NCI-H146 (cell line): Measurements from ENCODE around the gene EVPL.
"Not testable (repeated sequence)": the region's sequence is repeated elsewhere in the genome, so short reads cannot be mapped to it uniquely, and the experiment has no call there.

Experiments used
- DNase-seq: peaks from one replicate; lab custom pipeline; 2025; lab: John Stamatoyannopoulos, UW

EVPL gene

DNA sequence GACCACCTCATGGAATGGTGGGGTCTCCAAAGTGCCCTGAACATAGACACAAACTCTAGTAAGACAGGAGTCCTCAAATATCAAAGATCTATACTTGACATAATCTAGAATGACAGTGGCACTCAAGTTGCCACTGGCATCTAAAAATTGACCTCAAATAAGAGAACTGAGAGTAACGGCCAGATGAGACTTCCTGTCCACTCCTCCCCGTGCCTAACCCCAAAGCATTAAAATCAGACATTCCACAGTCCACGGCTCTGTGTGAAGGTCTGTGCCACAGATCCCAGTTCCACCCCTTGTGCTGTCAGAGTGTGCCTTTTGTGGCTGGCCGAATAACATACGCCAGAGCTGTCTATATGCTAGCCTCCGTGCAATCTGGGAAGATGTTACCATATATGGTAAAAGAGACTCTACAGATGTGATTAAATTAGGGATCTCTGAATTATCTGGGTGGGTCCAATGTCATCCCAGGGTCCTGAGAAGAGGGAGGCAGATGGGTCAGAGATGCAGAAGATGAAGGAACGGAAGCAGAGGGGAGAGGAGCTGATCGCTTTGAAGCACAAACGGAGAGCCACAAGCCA lies 21.0 kb upstream of the EVPL start:
- DNase-seq, result no peak

DNA sequence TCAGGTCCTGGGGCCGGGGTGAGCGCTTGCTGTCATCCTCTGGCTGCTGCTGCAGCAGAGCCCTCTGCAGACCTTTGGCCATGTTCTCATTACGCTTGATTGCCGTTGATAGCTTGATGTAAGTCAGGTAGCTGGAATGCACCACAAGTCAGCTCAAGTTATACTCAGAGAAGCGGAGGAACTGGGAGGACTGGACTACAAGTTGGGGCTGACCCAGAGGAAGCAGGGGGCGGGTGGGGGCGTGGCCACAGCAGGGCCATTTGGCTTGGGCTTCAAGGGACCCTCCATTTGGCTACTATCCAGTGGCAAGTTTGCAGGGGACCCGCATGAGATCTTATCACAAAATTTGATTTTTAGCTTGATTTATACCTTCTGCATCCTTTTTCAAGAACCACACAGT lies 19.0 kb upstream of the EVPL start:
- no peak for DNase-seq

DNA sequence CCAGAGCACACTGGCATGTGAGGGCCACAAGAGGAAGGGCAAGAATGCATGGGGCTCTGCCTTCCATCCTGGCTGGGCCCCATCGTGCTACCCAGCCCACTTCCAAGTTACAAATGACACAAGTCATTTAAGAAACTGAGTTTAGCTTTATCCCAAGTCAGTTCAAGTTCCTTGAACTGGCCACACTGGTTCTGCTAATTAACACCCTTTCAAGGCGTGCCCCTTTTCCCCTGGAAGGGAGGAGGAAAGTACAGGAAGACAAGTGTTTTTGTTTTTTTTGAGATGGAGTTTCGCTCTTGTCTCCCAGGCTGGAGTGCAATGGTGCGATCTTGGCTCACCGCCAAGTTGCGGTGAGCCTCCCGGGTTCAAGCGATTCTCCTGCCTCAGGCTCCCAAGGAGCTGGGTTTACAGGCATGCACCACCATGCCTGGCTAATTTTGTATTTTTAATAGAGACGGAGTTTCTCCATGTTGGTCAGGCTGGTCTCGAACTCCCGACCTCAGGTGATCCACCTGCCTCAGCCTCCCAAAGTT lies 17.4 kb upstream of the EVPL start:
- DNase-seq, result not testable (repeated sequence)

- not testable (repeated sequence) for DNase-seq
These were observed 15.8 kb upstream of the EVPL start for GRCh38 chr17:76042868-76043267.

DNA sequence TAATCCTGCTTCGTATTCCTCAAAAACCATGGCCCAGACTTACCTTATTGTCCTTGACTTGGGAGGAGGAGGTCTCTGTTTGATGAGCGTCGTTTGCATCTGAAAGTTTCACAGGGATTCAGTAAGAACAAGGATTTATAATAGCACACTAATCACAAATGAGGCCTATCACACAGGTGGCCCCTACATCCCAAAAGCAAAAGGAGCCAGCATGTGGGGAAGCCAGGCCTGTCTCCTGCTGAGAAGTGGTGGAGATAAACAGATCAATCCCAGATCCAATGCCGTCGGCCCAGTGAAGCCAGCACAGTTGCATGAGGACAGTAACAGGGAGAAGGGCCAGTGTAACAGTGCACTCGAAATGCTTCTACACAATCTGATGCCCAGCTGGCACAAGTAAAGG lies 13.3 kb upstream of the EVPL start:
- no peak for DNase-seq

DNA sequence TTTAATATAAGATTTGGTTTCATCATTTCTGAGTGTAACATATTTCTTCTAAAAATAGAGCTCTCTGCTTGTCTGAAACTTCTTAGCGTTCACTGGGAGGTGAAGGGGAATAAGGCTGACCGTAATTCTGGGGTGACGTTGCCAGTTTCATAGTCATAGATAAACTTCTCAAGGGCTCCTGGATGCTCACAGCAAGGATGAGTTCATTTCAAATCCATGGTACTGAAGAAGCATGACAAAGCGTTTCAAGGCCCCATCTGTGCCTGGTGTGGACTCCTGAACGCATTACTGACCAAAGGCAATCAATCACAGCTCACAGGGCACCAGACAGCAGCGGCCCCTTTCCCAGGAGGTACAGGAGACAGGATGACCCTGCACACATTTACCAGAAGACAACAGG lies 12.0 kb upstream of the EVPL start:
- no peak for DNase-seq

- no peak for DNase-seq
These were observed 10.9 kb upstream of the EVPL start for GRCh38 chr17:76038050-76038449.

GRCh38 chr17:76036497-76037261 lies 9.6 kb upstream of the EVPL start:
- DNase-seq, result no peak

DNA sequence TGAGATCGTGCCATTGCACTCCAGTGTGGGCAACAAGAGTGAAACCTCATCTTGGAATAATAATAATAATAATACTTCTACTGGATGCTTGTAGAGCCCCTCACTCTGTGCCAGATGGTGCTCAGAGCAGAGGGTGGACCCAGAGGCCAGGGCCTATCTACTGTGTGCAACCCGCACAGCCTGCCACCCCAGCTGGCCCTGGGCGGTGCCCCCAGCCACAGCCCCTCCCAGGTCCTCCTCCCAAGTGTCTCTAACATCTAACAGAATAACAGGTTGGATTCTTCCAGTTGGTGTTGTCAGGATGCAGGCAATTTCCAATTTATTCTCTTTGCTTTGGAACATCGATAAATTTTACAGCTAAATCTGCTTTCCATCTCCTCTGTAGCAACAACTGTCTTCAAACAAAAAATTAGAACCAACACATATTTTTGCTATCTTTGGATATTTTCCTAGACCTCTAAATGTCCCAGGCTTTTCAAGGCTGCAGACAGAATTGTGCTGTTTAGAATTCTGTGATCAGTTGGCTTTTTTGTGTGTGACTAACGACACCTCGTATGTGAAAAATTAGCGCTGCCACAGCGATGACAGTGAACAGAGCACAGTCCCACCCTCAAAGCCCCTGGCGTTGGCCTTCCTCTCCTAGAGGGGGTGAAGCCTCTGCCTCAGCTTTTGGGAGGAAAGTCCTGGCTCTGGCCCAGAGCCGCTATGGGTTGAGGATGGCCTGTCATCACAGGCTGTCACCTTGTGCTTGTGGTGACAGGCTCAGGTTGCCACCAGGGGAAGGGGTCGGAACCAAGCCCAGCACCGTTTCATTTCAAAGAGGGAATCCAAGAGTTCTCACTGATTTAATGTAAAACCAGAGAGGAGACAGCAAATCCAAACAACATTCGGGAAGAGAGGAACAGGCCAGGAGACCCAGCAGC lies 7.6 kb upstream of the EVPL start:
- no peak for DNase-seq

DNA sequence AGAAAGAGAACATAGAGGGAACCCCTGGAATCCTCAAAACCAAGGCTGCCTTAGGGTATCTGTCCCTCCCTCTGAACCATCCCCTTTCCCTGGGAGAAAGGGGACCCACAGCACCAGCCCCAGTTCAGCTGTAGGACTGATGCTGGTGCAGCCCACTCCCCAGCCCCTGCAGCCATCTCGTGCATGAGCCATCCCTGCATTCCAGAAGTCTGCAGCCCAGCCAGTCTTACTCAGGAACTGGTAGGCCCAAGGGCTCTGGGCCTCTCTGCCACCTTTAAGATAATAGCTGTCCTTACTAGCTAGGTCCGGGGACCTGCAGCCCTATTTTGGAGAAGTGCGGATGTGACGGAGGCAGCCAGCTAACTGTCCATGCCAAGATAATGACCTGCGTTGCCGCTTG lies 6.0 kb upstream of the EVPL start:
- no peak for DNase-seq

GRCh38 chr17:76032780-76033108 lies 5.6 kb upstream of the EVPL start:
- no peak for DNase-seq

- peak; percentile 83 for DNase-seq
These were observed 5.1 kb upstream of the EVPL start for GRCh38 chr17:76032073-76032779.

DNA sequence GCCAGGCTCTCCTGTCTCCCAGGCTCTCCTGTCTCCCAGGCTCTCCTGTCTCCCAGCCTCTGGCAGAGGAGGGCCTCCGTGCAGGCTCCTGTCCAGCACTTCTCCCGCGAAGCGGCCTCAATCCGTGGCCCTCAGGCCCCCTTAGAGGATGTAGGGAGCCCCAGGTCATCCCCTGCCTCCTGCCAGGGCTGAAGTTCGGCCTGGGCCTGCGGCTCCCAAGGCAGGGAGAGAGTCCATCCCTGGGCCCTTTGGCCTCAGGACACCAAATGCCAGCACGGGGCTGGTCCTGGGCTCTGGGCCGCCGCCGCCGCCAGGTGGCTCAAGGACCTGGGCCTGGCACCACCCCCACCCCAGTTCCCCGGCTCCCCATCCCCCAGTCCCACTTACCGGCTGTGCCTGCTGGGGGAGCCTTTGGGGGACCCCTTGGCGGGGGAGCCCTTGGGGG lies 370 bp downstream of the EVPL start:
- no peak for DNase-seq

GRCh38 chr17:76025294-76025693 lies 1.8 kb downstream of the EVPL start:
- DNase-seq, result no peak

- no peak for DNase-seq
These were observed 2.8 kb downstream of the EVPL start for GRCh38 chr17:76024353-76024752.

DNA sequence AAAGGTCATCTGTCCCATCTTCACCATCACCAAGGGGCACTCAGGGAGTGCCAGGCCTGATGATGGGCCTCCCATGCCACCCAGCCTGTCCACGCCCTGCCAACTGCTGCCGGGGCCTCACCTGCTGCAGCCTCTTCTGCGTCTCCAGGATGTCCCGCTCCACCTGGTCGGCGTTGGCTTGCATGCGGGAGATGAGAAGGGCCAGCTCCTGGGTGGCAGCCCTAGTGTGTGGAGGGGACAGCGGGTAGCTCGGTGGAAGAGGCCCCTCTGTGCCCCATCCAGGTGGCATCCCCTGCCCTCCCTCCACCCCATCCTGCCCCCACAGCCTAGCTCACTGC lies 3.2 kb downstream of the EVPL start:
- DNase-seq, result no peak

GRCh38 chr17:76022973-76023899 lies 3.9 kb downstream of the EVPL start:
- DNase-seq, result no peak

- DNase-seq, result no peak
These were observed 4.8 kb downstream of the EVPL start for GRCh38 chr17:76022285-76022684.

GRCh38 chr17:76019833-76020467 lies 7.2 kb downstream of the EVPL start:
- DNase-seq, result no peak

DNA sequence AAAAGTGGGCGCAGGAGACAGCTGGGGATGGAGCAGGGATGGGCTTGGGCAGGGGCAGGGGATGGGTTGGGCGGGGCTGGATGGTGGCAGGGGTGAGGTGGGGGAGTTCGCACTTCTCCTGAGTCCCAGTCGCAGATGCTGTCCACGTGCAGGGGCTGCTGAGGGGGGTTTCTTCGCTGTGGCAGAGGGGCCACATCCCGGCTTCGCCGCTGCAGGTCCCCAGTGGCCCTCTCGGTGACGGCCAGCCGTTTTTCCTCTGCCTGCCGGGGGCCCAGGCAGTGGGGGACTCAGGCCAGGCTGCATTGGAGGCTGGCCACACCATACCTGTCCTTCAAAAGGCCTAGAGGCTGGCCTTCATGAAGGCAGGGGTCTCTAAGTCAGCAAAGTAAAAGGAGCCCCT lies 8.3 kb downstream of the EVPL start:
- DNase-seq, result no peak

- DNase-seq, result no peak
These were observed 8.8 kb downstream of the EVPL start for GRCh38 chr17:76018340-76018680.
